Astrocyte of the spinal cord (primary cell): ENCODE data around the gene CLDN6.

Source experiments
- DNase-seq: peaks from one replicate; pipeline ENCODE4 v3.0.0; 2011; ENCODE audit warnings: low read depth, low spot score
- H3K4me3 ChIP-seq: 2 replicates; pipeline ENCODE4 v1.5.1; 2011; ENCODE audit warnings: low read depth, mild to moderate bottlenecking, low read length, moderate library complexity
- CTCF ChIP-seq: IDR thresholded peaks from 2 replicates; pipeline ENCODE4 v1.5.1; 2012; ENCODE audit warnings: low read depth, mild to moderate bottlenecking, low read length, inconsistent platforms
- in situ Hi-C: cut with HindIII; loops from 2 replicates; pipeline ENCODE4 v1.10.0; 2017; ENCODE audit warnings: low sequenced_read_pairs

CLDN6 gene

GRCh38 chr16:2982402-2982801 lies 35.6 kb downstream of the CLDN6 start:
- TF ChIP-seq CTCF = no peak
- DNase-seq = no peak
- in situ Hi-C loops = no loop called here
- H3K4me3 ChIP-seq = no peak overlapping the region

- H3K4me3 ChIP-seq = no peak overlapping the region
- TF ChIP-seq CTCF = no peak
- in situ Hi-C loops = no loop called here
- no peak for DNase-seq
These were observed 36.1 kb downstream of the CLDN6 start for GRCh38 chr16:2981899-2982250.

- TF ChIP-seq CTCF = no peak
- no peak for DNase-seq
- no peak overlapping the region for H3K4me3 ChIP-seq
- in situ Hi-C loops = no loop called here
These were observed 36.6 kb downstream of the CLDN6 start for GRCh38 chr16:2981177-2981898.

GRCh38 chr16:2980227-2981176 lies 37.5 kb downstream of the CLDN6 start, which contains the start of gene PKMYT1:
Gene PKMYT1 (minus strand): TSS chr16:2980446. CDS start chr16:2979657, 789 bp downstream.
- in situ Hi-C loops = no loop called here
- DNase-seq = peak; percentile 77
- TF ChIP-seq CTCF = no peak
- peak within 1 kb of the TSS; percentile 66 for H3K4me3 ChIP-seq

- H3K4me3 ChIP-seq = peak overlapping the region; percentile 66
These were observed 38.2 kb downstream of the CLDN6 start for GRCh38 chr16:2979669-2980226.

More at GRCh38 chr16:2979669-2980226, 38.2 kb downstream of the CLDN6 start:
- DNase-seq = no peak
- in situ Hi-C loops = no loop called here
- no peak for TF ChIP-seq CTCF
